ENCODE measurements around the gene DNAH2. TPM values are rescaled to one million over a fixed set of nuclear protein-coding genes. Genes with fewer than 3 reads are reported as not detected.

The DNAH2 gene
- total and polyA plus RNA-seq, 2 of the 13 experiments (the other 11 are each of a cell fraction or from before 2014, with no cell fraction given): not detected

DNA sequence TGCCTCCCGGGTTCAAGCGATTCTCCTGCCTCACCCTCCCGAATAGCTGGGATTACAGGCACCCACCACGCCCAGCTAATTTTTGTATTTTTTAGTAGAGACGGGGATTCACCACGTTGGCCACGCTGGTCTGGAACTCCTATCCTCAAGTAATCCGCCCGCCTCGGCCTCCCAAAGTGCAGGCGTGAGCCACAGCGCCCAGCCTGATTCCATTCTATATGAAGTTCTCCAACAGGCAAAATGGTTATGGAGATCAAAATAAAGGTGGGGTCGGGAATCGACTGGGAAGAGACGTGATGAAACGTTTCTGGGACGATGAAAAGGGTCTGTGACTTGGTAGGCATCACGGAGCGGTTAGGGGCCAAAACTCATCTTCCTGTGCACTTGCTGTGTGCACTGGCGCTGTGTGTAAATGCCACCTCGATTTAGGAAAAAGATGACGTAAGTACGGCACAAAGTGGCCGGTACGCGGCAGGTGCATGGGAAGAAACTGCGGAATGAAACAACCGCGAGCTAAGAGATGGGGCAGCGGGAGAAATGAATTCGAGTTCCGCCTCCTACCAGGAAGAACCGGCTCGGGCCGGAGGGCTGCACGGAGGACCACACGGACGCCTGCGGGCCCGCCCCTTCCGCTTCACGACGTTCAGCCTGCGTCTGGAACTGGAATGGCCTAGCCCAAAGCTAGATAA lies 31.9 kb upstream of the DNAH2 start (continued):
- TF ChIP-seq ZBTB7A (CRISPR knock-in tag; IDR thresholded peaks at IDR 0.05): no peak
- TF ChIP-seq ZNF460 (CRISPR knock-in tag; IDR thresholded peaks at IDR 0.05; ENCODE audit: borderline replicate concordance): no peak
- TF ChIP-seq, protein P1, sequence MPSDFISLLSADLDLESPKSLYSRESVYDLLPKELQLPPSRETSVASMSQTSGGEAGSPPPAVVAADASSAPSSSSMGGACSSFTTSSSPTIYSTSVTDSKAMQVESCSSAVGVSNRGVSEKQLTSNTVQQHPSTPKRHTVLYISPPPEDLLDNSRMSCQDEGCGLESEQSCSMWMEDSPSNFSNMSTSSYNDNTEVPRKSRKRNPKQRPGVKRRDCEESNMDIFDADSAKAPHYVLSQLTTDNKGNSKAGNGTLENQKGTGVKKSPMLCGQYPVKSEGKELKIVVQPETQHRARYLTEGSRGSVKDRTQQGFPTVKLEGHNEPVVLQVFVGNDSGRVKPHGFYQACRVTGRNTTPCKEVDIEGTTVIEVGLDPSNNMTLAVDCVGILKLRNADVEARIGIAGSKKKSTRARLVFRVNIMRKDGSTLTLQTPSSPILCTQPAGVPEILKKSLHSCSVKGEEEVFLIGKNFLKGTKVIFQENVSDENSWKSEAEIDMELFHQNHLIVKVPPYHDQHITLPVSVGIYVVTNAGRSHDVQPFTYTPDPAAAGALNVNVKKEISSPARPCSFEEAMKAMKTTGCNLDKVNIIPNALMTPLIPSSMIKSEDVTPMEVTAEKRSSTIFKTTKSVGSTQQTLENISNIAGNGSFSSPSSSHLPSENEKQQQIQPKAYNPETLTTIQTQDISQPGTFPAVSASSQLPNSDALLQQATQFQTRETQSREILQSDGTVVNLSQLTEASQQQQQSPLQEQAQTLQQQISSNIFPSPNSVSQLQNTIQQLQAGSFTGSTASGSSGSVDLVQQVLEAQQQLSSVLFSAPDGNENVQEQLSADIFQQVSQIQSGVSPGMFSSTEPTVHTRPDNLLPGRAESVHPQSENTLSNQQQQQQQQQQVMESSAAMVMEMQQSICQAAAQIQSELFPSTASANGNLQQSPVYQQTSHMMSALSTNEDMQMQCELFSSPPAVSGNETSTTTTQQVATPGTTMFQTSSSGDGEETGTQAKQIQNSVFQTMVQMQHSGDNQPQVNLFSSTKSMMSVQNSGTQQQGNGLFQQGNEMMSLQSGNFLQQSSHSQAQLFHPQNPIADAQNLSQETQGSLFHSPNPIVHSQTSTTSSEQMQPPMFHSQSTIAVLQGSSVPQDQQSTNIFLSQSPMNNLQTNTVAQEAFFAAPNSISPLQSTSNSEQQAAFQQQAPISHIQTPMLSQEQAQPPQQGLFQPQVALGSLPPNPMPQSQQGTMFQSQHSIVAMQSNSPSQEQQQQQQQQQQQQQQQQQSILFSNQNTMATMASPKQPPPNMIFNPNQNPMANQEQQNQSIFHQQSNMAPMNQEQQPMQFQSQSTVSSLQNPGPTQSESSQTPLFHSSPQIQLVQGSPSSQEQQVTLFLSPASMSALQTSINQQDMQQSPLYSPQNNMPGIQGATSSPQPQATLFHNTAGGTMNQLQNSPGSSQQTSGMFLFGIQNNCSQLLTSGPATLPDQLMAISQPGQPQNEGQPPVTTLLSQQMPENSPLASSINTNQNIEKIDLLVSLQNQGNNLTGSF (CRISPR knock-in tag; IDR thresholded peaks at IDR 0.05): no peak
- TF ChIP-seq ZNF121 (CRISPR knock-in tag; IDR thresholded peaks at IDR 0.05): no peak
- TF ChIP-seq ZNF451 (CRISPR knock-in tag; IDR thresholded peaks at IDR 0.05): no peak
- TF ChIP-seq ZNF253 (CRISPR knock-in tag; IDR thresholded peaks at IDR 0.05; ENCODE audit: borderline replicate concordance): no peak
- no peak for TF ChIP-seq REXO4 (CRISPR knock-in tag; IDR thresholded peaks at IDR 0.05; ENCODE audit: borderline replicate concordance)
- no peak for TF ChIP-seq KDM4B (CRISPR knock-in tag; IDR thresholded peaks at IDR 0.05)
- no peak for TF ChIP-seq GTF2F1 (IDR thresholded peaks at IDR 0.05; ENCODE audit: low read length)
- TF ChIP-seq ZNF672 (CRISPR knock-in tag; IDR thresholded peaks at IDR 0.05): no peak
- no peak for TF ChIP-seq ZNF431 (CRISPR knock-in tag; IDR thresholded peaks at IDR 0.05; ENCODE audit: borderline replicate concordance, low read depth)
- TF ChIP-seq FOXK1 (CRISPR knock-in tag; IDR thresholded peaks at IDR 0.05; ENCODE audit: borderline replicate concordance, low read depth): peak; percentile 17; the same call in 1 of the 2 replicates
- TF ChIP-seq, protein P2, sequence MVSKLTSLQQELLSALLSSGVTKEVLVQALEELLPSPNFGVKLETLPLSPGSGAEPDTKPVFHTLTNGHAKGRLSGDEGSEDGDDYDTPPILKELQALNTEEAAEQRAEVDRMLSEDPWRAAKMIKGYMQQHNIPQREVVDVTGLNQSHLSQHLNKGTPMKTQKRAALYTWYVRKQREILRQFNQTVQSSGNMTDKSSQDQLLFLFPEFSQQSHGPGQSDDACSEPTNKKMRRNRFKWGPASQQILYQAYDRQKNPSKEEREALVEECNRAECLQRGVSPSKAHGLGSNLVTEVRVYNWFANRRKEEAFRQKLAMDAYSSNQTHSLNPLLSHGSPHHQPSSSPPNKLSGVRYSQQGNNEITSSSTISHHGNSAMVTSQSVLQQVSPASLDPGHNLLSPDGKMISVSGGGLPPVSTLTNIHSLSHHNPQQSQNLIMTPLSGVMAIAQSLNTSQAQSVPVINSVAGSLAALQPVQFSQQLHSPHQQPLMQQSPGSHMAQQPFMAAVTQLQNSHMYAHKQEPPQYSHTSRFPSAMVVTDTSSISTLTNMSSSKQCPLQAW (CRISPR knock-in tag; IDR thresholded peaks at IDR 0.05): no peak
- TF ChIP-seq KAT8 (CRISPR knock-in tag; IDR thresholded peaks at IDR 0.05): peak; percentile 77
- TF ChIP-seq ZNF501 (CRISPR knock-in tag; IDR thresholded peaks at IDR 0.05): 0 out of 2 replicates have a peak, but pooled peaks have one; percentile 8
- TF ChIP-seq NPAS2 (CRISPR knock-in tag; IDR thresholded peaks at IDR 0.05; ENCODE audit: borderline replicate concordance): no peak
- no peak for TF ChIP-seq JUNB (CRISPR knock-in tag; IDR thresholded peaks at IDR 0.05; ENCODE audit: borderline replicate concordance)
- TF ChIP-seq, protein P3, sequence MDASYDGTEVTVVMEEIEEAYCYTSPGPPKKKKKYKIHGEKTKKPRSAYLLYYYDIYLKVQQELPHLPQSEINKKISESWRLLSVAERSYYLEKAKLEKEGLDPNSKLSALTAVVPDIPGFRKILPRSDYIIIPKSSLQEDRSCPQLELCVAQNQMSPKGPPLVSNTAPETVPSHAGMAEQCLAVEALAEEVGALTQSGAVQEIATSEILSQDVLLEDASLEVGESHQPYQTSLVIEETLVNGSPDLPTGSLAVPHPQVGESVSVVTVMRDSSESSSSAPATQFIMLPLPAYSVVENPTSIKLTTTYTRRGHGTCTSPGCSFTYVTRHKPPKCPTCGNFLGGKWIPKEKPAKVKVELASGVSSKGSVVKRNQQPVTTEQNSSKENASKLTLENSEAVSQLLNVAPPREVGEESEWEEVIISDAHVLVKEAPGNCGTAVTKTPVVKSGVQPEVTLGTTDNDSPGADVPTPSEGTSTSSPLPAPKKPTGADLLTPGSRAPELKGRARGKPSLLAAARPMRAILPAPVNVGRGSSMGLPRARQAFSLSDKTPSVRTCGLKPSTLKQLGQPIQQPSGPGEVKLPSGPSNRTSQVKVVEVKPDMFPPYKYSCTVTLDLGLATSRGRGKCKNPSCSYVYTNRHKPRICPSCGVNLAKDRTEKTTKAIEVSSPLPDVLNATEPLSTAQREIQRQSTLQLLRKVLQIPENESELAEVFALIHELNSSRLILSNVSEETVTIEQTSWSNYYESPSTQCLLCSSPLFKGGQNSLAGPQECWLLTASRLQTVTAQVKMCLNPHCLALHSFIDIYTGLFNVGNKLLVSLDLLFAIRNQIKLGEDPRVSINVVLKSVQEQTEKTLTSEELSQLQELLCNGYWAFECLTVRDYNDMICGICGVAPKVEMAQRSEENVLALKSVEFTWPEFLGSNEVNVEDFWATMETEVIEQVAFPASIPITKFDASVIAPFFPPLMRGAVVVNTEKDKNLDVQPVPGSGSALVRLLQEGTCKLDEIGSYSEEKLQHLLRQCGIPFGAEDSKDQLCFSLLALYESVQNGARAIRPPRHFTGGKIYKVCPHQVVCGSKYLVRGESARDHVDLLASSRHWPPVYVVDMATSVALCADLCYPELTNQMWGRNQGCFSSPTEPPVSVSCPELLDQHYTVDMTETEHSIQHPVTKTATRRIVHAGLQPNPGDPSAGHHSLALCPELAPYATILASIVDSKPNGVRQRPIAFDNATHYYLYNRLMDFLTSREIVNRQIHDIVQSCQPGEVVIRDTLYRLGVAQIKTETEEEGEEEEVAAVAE (CRISPR knock-in tag; IDR thresholded peaks at IDR 0.05; ENCODE audit: borderline replicate concordance): no peak
- TF ChIP-seq GATA4 (IDR thresholded peaks at IDR 0.05; ENCODE audit: borderline replicate concordance, low read depth): no peak
